Cardiac fibroblast (primary cell): Measurements from ENCODE around the gene F3.

Experiments
- DNase-seq, 2 donors: peaks; one replicate each; pipeline versions ENCODE4 v3.0.0 to v3.0.0-alpha.2; 2010; ENCODE audit warnings: low read depth in 2 of 2
- H3K4me3 ChIP-seq, 2 donors: replicated peaks in 1 of 2; 1 replicate in 1 of 2; 2 replicates in 1 of 2; pipeline ENCODE4 v1.5.1; 2011; ENCODE audit warnings: low read depth in 2 of 2, low read length in 2 of 2, mild to moderate bottlenecking in 2 of 2, moderate library complexity in 1 of 2
- TF ChIP-seq, protein P1 (sequence below): IDR thresholded peaks from one replicate; pipeline ENCODE4 v1.5.1; 2011; ENCODE audit warnings: low read depth, mild to moderate bottlenecking, low read length, inconsistent platforms

The F3 gene

GRCh38 chr1:94537254-94537653 is 4.3 kb downstream of the F3 start:
- H3K4me3 ChIP-seq, result no peak overlapping the region
- no peak for DNase-seq
- TF ChIP-seq, protein P1, sequence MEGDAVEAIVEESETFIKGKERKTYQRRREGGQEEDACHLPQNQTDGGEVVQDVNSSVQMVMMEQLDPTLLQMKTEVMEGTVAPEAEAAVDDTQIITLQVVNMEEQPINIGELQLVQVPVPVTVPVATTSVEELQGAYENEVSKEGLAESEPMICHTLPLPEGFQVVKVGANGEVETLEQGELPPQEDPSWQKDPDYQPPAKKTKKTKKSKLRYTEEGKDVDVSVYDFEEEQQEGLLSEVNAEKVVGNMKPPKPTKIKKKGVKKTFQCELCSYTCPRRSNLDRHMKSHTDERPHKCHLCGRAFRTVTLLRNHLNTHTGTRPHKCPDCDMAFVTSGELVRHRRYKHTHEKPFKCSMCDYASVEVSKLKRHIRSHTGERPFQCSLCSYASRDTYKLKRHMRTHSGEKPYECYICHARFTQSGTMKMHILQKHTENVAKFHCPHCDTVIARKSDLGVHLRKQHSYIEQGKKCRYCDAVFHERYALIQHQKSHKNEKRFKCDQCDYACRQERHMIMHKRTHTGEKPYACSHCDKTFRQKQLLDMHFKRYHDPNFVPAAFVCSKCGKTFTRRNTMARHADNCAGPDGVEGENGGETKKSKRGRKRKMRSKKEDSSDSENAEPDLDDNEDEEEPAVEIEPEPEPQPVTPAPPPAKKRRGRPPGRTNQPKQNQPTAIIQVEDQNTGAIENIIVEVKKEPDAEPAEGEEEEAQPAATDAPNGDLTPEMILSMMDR, result no peak

DNA sequence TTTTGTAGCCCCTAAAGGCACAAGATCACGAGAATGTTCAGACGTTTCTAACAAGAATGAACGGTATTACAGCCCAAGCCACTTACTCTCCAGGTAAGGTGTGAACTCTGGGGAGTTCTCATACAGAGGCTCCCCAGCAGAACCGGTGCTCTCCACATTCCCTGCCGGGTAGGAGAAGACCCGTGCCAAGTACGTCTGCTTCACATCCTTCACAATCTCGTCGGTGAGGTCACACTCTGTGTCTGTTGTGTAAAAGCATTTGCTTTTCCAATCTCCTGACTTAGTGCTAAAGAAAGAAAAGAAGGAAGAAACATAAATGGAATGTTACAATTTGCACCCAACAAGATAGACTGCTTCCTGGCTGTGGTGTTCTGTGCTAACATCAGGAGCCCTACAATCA is 5.7 kb downstream of the F3 start:
- H3K4me3 ChIP-seq, result no peak overlapping the region
- peak in 1 of 2 donors; percentile 31 for DNase-seq
- TF ChIP-seq, protein P1, result no peak

DNA sequence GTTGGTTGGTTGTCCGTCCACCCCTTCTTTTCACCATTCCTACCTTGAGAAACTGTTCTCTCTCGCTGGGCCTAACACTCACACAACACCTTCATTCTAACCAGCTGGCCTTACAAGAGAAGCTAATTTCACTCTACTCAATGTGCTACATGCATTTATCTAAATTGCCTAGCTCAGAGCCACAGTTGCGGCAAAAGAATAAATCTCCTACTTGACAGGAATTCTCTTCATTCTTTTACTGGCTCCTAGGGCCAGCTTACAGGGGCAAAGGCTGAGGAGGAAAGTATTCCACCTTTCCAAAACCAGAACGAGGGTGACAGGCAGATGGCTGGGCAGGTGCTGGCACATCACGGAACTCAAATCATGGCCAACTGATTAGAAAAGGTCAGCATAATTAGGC is 6.5 kb downstream of the F3 start:
- DNase-seq, result no peak
- TF ChIP-seq, protein P1, result no peak
- no peak overlapping the region for H3K4me3 ChIP-seq

DNA sequence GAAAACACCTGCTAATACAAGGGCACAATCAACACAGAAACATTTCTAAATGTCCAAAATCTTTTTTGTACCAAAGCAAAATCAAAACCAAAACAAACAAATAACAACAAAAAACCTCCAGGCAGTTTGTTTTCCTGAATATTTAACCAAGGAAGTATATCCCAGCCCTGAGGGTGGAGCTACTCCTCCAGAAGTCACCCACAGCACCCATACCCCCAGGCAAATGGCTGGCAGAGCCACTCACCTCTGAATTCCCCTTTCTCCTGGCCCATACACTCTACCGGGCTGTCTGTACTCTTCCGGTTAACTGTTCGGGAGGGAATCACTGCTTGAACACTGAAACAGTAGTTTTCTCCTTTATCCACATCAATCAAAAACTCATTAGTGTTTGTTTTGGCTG is 9.5 kb downstream of the F3 start:
- no peak overlapping the region for H3K4me3 ChIP-seq
- no peak for DNase-seq
- TF ChIP-seq, protein P1, result no peak

DNA sequence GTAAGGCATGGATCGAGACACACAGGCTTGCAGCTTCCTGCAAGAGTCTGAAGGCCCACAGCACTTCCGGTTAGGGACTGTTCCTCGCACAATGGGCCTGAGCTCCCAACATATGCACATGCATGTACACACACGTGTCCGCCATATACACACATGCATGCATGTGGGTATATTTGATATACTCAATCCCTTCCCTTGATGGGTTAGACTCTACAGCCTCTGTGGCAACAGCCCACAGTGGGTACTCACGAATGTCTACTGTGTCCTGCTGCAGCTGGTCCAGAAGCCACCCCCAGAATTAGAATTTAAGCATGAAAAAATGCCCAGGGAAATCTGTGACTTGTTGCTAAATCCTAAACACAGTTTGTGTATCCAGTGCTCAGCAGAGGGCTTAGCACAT is 9.9 kb downstream of the F3 start:
- no peak for DNase-seq
- TF ChIP-seq, protein P1, result no peak
- H3K4me3 ChIP-seq, result no peak overlapping the region

DNA sequence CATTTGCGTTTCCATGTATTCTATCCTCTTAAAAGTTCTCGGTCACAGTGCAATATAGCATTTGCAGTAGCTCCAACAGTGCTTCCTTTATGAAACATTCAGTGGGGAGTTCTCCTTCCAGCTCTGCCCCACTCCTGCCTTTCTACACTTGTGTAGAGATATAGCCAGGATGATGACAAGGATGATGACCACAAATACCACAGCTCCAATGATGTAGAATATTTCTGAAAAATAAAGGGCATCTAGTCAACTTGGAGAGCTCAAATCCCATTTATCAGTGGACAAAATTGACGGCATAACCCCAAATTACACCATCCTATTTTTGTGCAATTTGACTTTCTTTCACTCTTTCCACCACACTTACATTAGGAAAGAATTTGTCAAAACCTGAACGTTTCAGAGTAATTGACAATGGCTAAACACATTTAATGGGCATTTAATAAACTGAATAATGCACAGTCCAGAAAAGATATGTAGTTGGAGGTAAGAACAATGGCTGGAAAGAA is 11.1 kb downstream of the F3 start:
- no peak for DNase-seq

DNA sequence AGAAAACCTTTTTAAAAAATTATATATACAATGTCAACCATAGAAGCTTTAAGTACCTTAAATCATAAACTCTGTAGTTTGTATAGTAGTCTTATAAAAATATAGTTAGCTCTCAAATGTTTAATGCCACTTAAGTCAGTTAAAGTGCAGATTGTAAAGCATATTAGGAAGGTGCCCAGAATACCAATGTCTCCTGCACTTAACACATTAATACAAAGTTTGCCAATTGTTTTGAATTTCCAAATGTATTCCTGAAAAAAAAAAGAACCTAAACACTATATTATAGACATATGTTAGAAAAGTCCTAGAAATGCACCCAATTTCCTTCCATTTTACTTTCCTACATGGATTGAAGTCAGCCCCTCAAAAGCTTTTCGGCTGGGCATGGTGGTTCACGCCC is 12.1 kb downstream of the F3 start:
- no peak overlapping the region for H3K4me3 ChIP-seq
- no peak for DNase-seq
- TF ChIP-seq, protein P1, result no peak

More for the DNA sequence above, 11.1 kb downstream of the F3 start:
- TF ChIP-seq, protein P1, result no peak
- no peak overlapping the region for H3K4me3 ChIP-seq
